ENCODE measurements around the gene ZFPL1. TPM values are rescaled to one million over a fixed set of nuclear protein-coding genes. Genes with fewer than 3 reads are reported as not detected.
A peak's percentile ranks its signal among the peaks of the same experiment; 100 is the strongest.

The ZFPL1 gene
- total and polyA plus RNA-seq, 9 of the 15 experiments (the other 6 are each of a cell fraction or from before 2014, with no cell fraction given) = 3.7 to 37.5 (median 22.7) TPM

DNA sequence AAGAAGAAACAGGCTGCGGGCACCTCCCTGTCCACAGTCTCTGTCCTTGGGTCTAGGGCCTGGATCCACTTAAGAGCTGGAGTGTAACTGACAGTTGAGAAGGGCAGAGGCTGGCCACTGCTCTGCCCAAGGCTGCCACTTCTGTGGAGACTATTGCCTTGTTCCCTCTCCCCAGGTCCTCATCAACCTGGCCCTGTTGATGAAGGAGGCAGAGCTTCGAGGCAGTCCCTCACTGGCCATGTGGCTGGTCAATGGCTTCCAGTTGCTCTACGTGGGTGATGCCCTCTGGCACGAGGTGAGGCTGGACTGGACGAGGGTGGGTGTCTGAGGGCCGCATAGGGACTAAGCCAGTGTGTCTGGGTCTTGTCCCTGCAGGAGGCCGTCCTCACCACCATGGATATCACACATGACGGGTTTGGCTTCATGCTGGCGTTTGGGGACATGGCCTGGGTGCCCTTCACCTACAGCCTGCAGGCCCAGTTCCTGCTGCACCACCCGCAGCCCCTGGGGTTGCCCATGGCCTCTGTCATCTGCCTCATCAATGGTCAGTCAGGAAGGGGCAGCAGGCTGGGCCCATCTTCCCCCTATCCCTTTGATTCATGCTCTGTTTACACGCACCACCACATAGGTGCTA lies 30.6 kb downstream of the ZFPL1 start:
- no peak overlapping the region for H3K4me3 ChIP-seq
- POLR2A ChIA-PET = interaction anchor here (0.6 to 1.7 kb wide), 7 partner anchors 16 to 371 kb away, joined by 3 to 4 read pairs (median 3); partner anchors contain the start of genes SF1 and SPDYC
- no peaks in the 10 kb centered on the region for H3K9me1 ChIP-seq (ENCODE audit: control insufficient read depth, insufficient read depth, low read length)
- H4K20me1 ChIP-seq (replicated peaks; ENCODE audit: control insufficient read depth, insufficient read depth, low read length) = no peaks in the 10 kb centered on the region
- H3K4me2 ChIP-seq (ENCODE audit: insufficient read depth, low read length) = no peak overlapping the region
- BruUV-seq (replicated peaks) = no TSS peak
- peaks cover 28% of the 10 kb centered on the region for H3K79me2 ChIP-seq (ENCODE audit: control insufficient read depth, insufficient read depth, low read length)
- DNase-seq (ENCODE audit: extremely low read depth in 1 of 4, low spot score in 3 of 4) (no peak), FAIRE-seq (no peak), ATAC-seq (no peak)
- 86% methylated on average over 11 of the region's 11 CpGs for WGBS (ENCODE audit: insufficient coverage, low coverage, missing lambda C conversion rate)
- peaks cover 41% of the 10 kb centered on the region for H3K36me3 ChIP-seq (ENCODE audit: control insufficient read depth, insufficient read depth, low read length)
- no peak overlapping the region for H3K27ac ChIP-seq (ENCODE audit: extremely low read depth, low read depth, low read length)
- in situ Hi-C loops (cut with MboI) = no loop called here
- intact Hi-C loops (cut with micrococcal nuclease) = loop anchor here (5.0 to 10.0 kb wide), 3 partner anchors 200 to 267 kb away; partner anchors contain the start of gene CDC42EP2
- H3K9ac ChIP-seq (ENCODE audit: insufficient read depth in 1 of 2, low read depth in 2 of 2, low read length in 2 of 2) = 0 out of 4 replicates have a peak overlapping the region, but pooled peaks of 1 of the 2 experiments have one; percentile 12
- no peaks in the 10 kb centered on the region for H3K9me3 ChIP-seq (replicated peaks; ENCODE audit: control insufficient read depth, insufficient read depth, low read depth, low read length)
- H3K4me1 ChIP-seq (replicated peaks in 1 of 2; ENCODE audit: control insufficient read depth in 2 of 2, insufficient read depth in 2 of 2, low read length in 2 of 2) = peaks cover 31 to 66% of the 10 kb centered on the region in 2 experiments
- CTCF ChIA-PET (ENCODE audit: low intra/inter-chr PET ratio) = no interaction called here
- no peak overlapping the region for H2AFZ ChIP-seq (ENCODE audit: low read depth, low read length)
- H3K27me3 ChIP-seq (ENCODE audit: control insufficient read depth in 2 of 2, insufficient read depth in 2 of 2, low read length in 2 of 2) = no peaks in the 10 kb centered on the region
- TF ChIP-seq SMAD1 (IDR thresholded peaks at IDR 0.05; ENCODE audit: low read depth, low read length, partially characterized antibody) (no peak), HNRNPK (IDR thresholded peaks at IDR 0.05; ENCODE audit: low read depth, low read length, poor library complexity, severe bottlenecking) (no peak), MYC (IDR thresholded peaks at IDR 0.05; ENCODE audit: low read depth, low read length) (no peak), MYC (CRISPR knock-in tag; IDR thresholded peaks at IDR 0.05; ENCODE audit: borderline replicate concordance, low read depth) (no peak), POLR2G (IDR thresholded peaks at IDR 0.05; ENCODE audit: low read depth, low read length) (peak; percentile 67), RBM22 (IDR thresholded peaks at IDR 0.05; ENCODE audit: low read depth, low read length, poor library complexity, severe bottlenecking) (peak; percentile 61)
- TF ChIP-seq, protein P1, sequence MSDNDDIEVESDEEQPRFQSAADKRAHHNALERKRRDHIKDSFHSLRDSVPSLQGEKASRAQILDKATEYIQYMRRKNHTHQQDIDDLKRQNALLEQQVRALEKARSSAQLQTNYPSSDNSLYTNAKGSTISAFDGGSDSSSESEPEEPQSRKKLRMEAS (CRISPR knock-in tag; IDR thresholded peaks at IDR 0.05) = peak; percentile 37
- TF ChIP-seq, protein P2, sequence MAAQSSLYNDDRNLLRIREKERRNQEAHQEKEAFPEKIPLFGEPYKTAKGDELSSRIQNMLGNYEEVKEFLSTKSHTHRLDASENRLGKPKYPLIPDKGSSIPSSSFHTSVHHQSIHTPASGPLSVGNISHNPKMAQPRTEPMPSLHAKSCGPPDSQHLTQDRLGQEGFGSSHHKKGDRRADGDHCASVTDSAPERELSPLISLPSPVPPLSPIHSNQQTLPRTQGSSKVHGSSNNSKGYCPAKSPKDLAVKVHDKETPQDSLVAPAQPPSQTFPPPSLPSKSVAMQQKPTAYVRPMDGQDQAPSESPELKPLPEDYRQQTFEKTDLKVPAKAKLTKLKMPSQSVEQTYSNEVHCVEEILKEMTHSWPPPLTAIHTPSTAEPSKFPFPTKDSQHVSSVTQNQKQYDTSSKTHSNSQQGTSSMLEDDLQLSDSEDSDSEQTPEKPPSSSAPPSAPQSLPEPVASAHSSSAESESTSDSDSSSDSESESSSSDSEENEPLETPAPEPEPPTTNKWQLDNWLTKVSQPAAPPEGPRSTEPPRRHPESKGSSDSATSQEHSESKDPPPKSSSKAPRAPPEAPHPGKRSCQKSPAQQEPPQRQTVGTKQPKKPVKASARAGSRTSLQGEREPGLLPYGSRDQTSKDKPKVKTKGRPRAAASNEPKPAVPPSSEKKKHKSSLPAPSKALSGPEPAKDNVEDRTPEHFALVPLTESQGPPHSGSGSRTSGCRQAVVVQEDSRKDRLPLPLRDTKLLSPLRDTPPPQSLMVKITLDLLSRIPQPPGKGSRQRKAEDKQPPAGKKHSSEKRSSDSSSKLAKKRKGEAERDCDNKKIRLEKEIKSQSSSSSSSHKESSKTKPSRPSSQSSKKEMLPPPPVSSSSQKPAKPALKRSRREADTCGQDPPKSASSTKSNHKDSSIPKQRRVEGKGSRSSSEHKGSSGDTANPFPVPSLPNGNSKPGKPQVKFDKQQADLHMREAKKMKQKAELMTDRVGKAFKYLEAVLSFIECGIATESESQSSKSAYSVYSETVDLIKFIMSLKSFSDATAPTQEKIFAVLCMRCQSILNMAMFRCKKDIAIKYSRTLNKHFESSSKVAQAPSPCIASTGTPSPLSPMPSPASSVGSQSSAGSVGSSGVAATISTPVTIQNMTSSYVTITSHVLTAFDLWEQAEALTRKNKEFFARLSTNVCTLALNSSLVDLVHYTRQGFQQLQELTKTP (IDR thresholded peaks at IDR 0.05; ENCODE audit: low read depth in 1 of 2, partially characterized antibody in 2 of 2) = no peak
- TF ChIP-seq, protein P3, sequence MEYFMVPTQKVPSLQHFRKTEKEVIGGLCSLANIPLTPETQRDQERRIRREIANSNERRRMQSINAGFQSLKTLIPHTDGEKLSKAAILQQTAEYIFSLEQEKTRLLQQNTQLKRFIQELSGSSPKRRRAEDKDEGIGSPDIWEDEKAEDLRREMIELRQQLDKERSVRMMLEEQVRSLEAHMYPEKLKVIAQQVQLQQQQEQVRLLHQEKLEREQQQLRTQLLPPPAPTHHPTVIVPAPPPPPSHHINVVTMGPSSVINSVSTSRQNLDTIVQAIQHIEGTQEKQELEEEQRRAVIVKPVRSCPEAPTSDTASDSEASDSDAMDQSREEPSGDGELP (CRISPR knock-in tag; IDR thresholded peaks at IDR 0.05; ENCODE audit: borderline replicate concordance) = no peak
- TF ChIP-seq, protein P4, sequence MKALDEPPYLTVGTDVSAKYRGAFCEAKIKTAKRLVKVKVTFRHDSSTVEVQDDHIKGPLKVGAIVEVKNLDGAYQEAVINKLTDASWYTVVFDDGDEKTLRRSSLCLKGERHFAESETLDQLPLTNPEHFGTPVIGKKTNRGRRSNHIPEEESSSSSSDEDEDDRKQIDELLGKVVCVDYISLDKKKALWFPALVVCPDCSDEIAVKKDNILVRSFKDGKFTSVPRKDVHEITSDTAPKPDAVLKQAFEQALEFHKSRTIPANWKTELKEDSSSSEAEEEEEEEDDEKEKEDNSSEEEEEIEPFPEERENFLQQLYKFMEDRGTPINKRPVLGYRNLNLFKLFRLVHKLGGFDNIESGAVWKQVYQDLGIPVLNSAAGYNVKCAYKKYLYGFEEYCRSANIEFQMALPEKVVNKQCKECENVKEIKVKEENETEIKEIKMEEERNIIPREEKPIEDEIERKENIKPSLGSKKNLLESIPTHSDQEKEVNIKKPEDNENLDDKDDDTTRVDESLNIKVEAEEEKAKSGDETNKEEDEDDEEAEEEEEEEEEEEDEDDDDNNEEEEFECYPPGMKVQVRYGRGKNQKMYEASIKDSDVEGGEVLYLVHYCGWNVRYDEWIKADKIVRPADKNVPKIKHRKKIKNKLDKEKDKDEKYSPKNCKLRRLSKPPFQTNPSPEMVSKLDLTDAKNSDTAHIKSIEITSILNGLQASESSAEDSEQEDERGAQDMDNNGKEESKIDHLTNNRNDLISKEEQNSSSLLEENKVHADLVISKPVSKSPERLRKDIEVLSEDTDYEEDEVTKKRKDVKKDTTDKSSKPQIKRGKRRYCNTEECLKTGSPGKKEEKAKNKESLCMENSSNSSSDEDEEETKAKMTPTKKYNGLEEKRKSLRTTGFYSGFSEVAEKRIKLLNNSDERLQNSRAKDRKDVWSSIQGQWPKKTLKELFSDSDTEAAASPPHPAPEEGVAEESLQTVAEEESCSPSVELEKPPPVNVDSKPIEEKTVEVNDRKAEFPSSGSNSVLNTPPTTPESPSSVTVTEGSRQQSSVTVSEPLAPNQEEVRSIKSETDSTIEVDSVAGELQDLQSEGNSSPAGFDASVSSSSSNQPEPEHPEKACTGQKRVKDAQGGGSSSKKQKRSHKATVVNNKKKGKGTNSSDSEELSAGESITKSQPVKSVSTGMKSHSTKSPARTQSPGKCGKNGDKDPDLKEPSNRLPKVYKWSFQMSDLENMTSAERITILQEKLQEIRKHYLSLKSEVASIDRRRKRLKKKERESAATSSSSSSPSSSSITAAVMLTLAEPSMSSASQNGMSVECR (CRISPR knock-in tag; IDR thresholded peaks at IDR 0.05) = 0 out of 2 replicates have a peak, but pooled peaks have one; percentile 47

Data from K562 (cell line).